ENCODE measurements around the gene ACO1.

The ACO1 gene

DNA sequence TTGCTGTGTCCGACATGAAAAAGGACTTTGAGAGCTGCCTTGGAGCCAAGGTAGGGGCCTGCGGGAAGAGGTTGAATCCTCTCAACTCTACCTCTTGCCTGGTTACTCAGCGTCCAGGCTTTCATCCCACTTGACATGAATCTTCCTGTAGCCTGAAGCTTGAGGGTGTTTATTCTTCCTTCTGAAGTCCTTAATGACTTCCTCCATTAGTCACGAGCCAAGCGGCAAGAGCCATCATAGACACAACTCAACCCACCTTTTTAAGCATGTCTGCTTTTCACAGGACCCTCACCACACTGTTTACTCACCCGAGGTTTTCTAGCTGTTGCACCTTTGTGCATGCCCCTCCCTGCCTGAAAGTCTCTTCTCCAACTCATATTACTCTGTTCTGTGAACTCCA lies 40.2 kb downstream of the ACO1 start:
- ATAC-seq: no peak

DNA sequence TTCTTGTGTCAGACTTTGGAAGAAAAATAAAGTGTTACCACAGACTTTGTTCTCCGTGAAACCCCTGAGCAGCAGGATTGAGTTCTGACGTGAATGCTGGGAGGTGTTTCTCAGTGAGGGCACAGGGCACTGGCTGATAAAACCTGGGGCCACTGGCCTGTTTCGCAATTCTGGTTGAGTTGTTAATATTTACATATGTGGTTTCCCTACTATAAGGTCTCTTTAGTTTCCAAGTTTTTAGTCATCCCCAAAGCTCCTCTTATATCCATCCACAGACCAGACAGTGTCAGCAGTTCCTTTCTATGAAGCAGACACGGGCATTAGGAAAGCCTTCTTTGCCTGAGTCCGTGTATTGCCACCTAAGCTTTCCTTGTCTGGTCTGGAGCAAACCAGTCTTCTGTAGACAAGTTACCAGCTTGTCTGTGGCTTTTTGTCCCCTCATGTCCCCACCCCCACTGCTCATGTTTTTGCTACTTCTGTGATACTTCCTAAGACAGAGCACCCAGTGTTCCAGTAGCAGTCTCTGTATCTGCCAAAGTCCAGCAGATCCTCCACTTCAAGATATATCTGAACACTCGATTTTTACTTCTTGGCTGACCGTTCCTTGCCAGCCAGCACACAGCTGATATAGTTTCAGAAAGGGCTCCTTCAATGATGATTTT lies 42.0 kb downstream of the ACO1 start:
- ATAC-seq: no peak

DNA sequence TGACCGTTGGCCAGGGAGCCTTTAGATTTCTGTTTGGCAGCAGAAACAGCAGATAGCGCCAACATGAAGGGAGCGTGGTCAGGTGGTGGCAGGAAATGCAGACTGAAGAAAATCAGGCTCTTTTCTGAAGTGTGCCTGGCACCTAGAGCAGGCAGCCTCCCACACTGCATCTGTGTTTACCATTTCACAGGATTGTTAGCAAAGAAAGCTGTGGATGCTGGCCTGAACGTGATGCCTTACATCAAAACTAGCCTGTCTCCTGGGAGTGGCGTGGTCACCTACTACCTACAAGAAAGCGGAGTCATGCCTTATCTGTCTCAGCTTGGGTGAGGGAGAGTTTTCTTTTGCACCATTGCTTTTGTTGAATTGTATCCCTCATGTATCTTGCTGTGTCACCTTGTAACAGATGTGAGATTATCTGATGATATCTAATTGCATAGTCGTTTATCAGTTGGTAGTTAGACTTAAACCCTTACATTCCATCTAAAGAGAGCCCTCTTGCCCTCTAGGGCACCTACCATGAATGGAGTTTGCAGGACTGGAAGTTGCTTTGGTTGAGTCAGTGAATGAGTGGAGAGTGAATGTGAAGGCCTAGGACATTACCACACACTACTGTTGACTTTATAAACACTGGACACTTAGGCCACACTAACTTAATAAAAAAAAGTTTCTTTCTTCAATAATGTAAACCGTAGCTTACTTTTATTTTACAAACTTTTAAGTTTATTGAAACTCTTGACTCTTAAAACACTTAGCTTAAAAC lies 42.8 kb downstream of the ACO1 start:
- no peak for ATAC-seq

DNA sequence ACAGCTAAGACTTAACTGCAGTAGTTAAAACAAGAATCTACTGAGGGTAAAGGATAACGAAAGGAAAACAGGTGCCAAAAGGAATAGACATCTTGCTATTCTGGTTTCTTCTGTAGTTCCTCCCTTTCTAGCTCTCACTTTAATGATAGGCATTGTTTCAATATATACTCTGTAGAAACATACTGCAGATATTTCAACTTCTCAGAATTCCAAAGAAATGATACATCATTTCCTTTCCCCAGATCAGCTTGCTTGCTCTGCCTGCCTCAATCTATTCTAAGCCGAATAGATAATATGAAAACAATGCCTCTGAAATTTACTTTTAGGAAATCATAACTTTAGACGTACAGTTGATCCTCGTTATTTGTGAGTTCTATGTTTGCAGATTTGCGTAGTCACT lies 46.3 kb downstream of the ACO1 start:
- no peak for ATAC-seq

DNA sequence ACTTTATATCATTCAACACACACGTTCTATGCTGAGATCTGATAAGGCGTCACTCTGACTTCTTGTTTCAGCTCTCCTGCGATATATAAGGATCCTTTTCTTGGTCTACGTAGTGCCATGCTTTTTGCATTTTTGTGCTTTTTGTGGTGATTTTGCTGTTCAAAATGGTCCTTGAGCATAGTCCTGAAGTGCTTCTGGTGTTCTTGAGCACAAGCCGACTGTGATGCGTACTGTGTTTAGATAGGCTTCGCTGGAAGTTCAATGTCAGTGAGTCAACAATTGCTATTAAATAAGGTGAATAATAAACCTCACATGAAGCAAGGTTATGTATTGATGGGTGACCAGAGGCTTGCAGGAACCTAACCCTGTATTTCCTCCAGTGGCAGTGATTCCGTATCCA lies 46.8 kb downstream of the ACO1 start:
- ATAC-seq: no peak

DNA sequence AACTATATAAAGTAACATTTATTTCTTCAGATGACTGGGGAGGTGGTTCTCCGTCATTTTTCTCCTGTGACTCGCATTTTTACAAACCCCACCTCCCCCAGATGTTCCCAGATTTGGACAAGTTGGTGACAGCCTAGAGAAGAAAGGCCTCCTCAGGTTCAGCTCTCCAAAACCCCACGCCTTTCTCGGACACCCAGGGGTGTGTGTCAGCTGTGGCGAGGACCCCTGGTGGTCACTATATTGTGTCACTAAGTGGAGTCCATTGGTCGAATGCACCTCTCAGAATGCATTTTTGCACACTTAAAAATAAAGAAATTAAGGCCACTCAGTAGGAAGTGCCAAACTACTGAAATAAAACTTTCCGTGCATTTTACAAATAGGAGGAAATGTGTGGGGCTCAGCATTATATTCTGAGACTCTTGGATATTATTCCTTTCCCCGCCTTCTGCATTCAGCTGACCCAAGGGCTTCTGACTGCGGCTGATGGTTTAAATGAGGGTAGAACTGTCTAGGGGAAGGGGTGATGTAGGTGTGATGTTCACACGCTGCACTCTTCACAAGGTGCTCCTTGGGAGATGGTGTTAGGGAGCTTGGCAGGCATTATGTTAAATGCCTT lies 47.6 kb downstream of the ACO1 start:
- ATAC-seq: peak in 1 of 2 donors; percentile 48

DNA sequence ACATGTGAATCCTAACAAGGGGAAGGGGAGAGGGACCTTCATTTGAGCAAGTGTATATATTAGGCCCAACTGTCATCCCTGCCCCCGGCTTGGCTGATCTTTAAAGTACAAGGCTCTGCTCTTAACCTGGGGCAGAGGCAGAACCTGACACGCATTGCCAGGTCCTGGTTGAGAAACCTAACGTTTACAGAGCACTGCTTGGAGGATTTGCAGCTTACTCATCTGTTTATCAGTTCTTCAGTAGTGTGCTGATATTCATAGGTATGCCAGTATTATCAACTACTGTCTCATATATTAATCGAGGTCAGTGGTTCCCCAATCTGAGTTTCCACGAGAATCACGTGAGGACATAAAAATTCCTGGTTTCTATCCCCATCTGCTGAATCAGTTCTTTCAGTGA lies 50.4 kb downstream of the ACO1 start:
- no peak for ATAC-seq

DNA sequence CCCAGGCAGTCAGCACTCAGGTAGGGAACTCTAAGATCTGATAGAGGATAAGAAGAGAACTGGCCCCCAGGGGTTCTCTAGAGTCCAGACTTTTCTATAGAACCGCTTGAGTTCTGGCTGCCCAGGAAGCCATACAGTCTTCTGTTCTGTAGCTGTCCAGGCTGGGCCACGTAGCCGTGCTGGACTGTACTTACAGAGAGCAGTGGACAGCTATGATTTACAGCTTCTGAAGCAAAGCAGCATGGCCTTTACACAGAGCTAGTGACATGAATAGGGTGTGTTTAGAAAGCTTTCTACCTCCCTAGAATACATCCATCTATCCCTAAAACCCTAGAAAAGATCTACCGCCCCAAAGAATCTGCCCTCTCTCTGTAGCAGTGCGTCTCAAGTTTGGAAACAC lies 57.2 kb downstream of the ACO1 start:
- ATAC-seq: no peak

DNA sequence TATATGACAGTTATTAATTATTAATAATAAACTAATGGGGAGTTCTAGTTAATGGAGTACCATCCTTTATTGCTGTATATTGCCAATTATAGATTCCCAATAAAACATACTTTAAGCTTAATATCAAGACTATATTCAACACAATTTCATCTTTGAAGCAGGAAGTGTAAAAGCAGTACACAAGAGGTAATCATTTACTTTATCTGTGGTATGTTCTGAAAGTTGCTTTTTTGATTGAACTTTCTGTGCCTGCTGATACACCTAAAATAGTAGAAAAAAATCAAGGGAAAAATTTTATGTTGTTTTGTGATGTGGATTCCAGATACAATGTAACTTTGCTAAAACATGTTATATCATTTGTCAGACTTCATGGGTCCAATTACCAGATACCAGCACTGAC lies 58.0 kb downstream of the ACO1 start:
- no peak for ATAC-seq

DNA sequence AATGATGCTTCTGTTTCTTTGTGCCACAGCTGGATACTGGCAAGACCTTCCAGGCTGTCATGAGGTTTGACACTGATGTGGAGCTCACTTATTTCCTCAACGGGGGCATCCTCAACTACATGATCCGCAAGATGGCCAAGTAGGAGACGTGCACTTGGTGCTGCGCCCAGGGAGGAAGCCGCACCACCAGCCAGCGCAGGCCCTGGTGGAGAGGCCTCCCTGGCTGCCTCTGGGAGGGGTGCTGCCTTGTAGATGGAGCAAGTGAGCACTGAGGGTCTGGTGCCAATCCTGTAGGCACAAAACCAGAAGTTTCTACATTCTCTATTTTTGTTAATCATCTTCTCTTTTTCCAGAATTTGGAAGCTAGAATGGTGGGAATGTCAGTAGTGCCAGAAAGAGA lies 65.5 kb downstream of the ACO1 start:
- ATAC-seq: no peak

DNA sequence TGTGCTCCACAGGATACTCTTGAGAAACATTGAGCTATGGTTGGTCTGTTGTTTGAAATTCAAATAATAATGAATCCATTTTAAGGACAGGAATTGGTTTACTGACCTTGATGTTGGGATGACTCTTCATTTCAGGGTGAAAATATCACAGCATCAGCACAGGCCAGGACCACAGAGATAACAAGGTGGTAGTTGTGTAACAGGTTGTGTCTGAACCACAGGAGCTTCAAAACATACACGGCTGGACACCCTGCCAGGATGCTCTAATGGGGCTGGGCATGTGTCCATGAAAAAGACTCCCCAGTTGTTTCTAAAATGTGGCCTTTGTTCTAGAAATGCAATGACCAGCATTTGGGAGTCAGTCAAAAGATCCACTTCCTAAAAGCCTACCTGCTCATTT lies 69.8 kb downstream of the ACO1 start:
- ATAC-seq: no peak

DNA sequence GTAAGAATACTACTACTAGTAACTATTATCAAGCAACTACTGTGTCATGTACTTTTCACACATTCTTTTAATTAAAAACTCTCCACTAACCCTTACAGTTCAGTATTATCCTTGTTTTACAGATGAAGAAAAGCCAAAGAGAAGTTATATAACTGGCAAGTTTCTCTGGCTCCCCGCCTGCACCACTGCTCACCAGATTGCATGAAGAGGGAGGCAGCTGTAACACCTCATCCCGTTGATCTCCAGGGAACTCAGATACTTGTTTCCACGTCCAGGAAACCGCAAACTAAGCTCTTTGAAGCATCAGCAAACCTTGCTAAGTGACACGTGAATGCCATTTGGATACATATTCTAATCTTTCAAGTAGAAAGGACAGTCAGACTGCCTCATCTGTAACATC lies 71.3 kb downstream of the ACO1 start:
- ATAC-seq: no peak

DNA sequence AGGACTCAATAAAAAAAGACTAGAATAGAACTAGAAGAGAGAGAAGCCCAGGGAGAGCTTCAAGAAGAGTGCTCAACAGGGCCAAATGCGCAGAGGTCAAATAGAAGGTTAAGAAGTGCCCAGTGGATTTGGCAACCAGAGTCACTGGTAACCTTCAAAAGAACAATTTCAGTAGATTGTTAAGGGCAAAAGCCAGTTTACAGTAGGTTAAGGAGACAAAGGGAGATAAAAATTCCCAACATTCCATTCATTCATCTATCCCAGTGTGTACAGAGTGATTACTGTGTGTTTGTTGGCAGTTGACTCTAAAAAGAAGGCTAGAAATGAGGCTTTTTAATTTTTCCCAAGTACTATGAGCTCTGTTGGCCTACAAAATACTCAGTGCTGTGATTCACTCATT lies 72.1 kb downstream of the ACO1 start:
- ATAC-seq: no peak

DNA sequence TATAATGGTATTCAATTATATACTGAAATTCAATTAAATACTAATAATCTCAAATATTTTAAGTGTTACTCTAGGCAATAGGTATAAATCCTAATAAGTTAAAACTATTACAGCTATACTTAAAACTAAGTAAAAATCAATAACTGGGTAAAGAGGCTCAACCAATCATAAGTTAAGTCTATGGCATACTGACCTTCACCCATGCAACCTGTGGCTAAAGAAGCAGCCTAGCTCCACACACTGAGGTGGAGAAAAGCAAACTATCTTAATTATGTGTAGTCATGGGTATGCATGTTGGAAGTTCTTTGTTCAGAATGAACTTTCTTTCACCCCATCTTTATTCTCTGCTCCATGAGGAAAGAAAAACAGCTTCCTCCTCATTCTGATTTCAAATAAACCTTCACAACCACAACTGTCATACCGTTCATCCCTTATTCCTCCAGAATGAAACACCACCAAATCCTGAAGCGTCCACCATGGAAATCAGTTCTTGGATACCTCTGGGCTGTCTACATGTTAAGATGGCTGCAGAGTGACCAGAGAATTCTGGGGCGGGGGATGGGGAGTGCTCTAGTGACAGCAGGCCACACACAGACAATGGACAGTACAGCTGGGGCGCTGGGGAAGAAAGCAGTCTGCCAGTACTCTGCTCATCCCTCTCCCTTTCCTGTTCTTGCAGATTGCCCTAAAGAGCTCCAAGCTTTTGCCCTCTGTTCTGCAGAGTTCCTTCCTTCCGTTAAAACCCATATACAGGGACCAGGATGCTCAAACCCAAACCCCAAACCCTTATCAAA lies 79.3 kb downstream of the ACO1 start:
- no peak for ATAC-seq

DNA sequence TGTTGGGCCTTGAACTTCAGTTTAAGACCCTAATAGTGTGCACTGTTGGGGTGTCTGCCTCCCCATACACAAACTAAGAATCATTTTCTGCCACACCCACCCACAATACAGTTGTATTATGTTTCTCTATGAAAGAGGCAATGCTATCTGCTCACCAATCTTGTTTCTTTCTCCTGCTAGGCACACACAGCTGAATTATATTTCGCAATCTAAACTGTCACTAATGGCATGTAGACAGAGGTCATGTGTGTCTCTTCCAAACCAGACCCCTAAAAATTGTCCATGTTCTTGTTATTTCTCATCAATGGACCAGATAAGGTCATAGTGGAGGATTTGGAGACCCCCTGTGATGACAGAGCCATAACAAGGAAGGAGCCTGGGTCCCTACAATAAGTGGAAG lies 84.3 kb downstream of the ACO1 start:
- ATAC-seq: no peak

DNA sequence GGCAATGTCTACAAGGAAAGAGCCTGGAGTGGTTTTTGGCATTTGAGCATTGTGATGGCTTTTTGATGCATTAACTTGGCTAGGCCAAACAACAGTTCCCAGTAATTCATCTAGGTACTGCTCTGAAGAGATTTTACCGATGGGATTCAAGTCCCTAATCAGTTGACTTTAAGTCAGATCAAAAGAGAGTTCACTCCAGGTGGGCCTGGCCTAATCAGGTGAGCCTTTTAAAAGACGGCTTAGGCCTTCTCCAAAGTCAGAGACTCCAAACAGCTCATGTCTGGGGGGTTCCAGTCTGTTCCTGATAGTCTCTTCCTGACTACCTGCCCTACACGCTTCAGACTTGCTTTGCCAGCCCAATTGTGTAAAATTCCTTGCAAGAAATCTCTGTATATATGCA lies 87.9 kb downstream of the ACO1 start:
- ATAC-seq: no peak

DNA sequence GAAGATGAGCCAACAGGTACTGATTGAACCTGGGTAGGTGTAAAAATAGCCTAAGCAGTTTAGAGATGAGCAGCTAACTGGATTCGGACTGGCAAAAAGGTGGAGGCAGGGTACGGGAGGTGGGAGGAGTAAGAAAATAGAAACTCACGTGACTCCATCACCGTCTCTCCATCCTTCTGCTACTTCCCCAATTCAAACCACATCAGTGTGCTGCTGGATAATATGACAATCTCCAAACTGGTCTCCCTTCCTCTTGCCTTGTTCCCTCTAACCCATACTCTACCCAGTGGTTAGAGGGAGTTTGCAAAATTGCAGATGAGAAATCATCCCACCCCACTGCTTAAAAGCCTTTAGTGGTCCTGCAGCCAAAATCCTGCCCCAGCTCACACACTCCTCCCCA lies 98.9 kb downstream of the ACO1 start:
- no peak for ATAC-seq

DNA sequence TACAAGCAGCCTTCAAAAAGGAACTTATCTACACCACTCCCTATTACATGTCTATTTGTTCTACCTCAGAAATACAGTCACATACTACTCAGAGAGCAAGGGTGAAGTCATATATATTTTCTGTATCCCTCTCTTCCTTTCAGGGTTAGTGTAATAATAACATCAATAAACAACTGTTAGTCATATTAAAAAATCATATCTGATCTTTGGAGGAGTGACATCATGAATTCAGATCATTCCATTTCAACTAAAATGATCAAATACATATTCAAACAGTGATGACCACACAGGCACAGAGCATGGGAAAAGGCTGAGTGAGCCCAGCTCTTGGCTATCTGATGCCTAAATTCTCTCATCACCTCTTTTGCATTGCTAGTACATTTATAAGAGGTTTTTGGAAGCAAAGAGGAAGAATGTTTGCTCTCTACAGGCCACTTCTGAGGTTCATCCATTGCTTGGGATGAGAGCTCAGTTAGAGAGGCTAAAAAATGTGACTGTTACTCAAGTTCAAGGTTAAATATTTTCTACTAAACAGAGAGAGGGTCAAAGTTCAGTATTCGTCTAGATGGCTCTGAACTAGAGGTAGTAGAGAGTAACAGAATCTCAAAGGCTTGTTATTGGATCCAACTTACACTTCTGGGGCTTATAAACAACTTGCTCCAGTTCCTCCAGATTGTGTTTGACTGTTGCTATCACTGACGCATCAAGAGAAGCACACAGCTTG lies 102.6 kb downstream of the ACO1 start:
- no peak for ATAC-seq

DNA sequence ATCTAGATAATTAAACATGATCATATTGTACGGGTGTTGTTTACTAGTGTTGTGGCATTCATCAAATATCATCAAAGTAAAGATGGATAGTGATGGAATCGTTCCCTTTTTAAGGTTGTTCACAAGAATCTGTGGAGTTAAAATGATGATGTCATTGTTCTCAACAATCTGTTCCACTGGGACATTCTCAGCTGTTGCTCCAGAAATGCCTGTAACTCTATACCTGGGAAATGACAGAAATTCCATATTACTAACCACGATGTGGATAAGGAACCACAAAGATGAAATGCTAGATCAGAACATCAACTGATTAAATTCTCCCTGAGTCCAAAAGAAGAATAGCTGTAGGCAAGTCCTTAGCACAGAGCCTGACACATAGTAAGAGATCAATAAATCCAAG lies 103.5 kb downstream of the ACO1 start:
- ATAC-seq: no peak

DNA sequence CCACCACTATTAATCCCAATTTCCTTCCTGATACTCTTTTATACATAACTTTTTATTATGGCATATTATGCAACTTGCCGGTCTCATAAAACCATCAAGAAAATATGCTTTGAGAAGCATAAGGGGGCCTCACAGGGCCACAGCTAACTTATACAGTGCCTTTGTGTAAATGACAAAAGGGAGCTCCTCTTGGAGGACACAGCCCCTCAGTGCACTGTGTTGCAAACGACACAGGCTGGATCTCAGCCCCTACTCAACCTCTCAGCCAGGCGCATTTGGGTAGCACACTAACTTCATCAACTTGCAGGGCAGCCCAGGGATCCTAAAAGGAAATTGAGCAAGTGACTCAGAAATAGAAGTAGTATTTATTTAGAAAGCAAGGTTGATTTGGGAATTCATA lies 106.2 kb downstream of the ACO1 start:
- ATAC-seq: no peak

DNA sequence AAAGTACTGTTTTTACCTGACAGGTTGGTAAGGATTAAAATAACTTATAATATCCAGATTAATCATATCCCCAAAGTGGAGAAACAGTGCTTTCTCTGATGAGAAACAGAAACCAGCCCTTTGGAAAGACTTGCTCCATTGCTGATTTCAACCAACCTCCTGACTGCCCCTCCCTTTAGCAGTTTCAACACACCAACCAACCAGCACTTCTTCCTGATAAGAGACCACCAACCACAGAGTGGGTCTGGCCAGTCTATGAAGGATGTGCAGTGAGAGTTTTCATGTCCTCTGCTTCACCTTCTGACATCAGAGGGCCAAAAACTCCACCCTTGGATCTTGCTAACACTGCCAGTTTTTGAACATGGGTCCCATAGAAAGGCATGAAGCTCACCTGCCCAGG lies 113.5 kb downstream of the ACO1 start:
- no peak for ATAC-seq

DNA sequence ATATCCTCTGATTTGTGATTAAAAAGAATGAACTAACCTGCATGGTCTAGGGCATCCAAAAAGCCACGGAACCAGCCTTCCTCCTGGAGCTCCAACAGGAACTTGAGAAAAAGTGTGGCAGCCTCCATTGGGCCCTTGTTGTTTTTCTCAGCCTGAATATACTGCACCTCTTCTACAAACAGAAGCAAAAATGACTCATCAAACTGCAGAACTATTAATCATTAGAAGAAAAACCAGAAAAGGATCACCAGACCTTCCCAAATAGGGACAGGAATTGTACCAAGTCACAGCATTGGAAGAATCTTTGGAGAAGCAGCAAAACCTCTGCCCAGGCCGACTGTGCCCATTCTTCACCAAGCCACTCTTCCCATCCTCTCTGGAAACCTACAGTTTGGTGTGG lies 116.3 kb downstream of the ACO1 start:
- ATAC-seq: no peak

DNA sequence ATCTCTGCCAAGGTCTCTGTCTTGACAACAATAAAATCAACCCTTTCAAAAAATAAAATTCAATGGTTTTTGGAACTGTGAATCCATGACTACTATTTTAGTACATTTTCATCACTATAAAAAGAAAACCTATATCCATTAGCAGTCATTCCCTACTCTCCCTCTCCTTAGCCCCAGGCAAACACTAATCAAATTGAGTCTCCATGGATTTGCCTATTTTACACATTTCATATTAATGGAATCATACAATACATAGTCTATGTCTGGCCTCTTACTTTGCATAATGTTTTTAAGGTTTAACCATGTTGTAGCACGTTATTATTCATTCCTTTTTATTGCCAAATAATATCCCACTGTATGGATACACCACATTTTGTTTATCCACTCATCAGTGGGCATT lies 117.4 kb downstream of the ACO1 start:
- no peak for ATAC-seq
